Activated CD4-positive, alpha-beta T cell treated with anti-CD3 and anti-CD28 coated beads for 4 hours (primary cell): Measurements from ENCODE around the gene SAT2.
"Not testable (repeated sequence)": the region's sequence is repeated elsewhere in the genome, so short reads cannot be mapped to it uniquely, and the experiment has no call there.

Source experiments
- DNase-seq, 2 donors: peaks; one replicate each; pipeline ENCODE4 v3.0.0-alpha.2; 2020

Gene SAT2

DNA sequence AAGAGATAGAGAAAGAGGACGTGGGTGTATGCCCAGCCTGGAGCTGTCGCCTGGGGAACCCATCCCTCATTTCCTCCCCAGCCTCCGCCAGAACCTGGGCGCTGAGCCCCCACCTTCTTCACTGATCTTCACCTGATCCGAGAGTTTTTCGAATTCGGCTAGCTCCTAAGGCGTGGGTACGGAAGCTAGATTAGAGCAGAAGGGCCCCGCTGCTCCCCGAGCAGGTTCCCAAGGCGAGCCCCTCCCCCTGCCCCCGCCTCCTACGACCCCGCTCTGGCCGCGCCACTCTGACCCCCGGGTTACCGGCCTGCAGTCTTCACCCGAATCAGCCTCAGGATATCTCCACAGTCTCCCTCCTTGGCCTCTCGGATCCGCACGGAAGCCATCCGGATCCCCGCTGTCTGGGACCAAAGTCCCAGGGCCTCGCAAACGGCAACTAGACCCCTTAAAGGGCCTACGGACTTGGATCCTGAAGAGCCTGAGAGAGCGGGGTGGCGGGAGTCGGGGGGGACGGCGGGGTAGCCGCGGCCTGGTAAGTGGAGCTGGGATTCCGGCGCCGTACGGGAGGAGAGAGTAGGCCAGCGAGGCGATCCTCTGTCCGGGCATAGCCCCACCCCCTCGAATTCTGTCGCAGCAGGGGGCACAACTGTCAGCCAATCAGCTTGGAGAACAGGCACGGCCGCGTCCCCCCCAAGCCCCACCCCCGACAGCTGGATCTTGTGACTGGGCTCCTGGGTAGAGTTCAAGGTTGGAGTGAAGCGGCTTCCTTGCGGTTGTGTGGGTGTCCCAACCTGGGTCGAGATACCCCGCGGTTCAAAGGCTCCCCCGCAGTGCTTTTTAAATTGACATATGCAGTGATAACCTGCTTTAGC, at the start of gene SAT2:
Gene SAT2, minus strand, starts transcription at position 572 of the 872 bp plus-strand sequence. Its CDS starts 186 bp downstream, at position 386.
- DNase-seq: peak; percentile 86 to 87

DNA sequence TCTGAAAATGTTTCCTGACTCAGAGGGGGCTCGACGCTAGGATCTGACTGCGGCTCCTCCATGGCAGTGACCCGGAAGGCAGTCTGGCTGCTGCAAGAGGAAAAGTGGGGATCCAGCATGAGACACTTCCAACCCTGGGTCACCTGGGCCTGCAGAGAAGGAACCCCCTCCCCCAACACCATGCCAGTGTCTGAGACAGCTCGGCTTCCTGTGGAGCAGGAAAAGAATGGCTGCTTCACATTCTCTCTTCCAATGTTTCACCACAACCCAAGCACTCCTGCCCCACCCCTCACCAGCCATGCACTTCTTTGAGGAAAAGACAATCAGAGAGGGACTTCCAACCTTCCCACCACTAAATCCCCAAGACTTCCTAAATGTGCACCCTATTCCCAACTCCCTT, 48.9 kb upstream of the SAT2 start:
- DNase-seq: no peak

DNA sequence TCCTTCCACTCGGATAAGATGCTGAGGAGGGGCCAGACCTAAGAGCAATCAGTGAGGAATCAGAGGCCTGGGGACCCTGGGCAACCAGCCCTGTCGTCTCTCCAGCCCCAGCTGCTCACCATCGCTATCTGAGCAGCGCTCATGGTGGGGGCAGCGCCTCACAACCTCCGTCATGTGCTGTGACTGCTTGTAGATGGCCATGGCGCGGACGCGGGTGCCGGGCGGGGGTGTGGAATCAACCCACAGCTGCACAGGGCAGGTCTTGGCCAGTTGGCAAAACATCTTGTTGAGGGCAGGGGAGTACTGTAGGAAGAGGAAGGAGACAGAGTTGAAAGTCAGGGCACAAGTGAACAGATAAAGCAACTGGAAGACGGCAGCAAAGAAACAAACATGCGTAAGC, 47.3 kb upstream of the SAT2 start:
- DNase-seq: no peak

DNA sequence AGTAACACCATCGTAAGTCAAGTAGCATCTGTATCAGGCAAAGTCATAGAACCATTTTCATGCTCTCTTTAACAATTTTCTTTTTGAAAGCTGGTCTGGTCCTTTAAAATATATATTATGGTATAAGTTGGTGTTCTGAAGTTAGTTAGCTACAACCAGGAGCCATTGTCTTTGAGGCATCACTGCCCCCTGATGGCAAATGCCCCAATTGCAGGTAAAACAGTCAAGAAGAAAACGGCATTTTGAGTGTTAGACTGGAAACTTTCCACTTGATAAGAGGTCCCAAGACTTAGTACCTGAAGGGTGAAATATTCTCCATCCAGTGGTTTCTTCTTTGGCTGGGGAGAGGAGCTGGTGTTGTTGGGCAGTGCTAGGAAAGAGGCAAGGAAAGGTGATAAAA, 45.6 kb upstream of the SAT2 start:
- peak in 1 of 2 donors; percentile 43 for DNase-seq

DNA sequence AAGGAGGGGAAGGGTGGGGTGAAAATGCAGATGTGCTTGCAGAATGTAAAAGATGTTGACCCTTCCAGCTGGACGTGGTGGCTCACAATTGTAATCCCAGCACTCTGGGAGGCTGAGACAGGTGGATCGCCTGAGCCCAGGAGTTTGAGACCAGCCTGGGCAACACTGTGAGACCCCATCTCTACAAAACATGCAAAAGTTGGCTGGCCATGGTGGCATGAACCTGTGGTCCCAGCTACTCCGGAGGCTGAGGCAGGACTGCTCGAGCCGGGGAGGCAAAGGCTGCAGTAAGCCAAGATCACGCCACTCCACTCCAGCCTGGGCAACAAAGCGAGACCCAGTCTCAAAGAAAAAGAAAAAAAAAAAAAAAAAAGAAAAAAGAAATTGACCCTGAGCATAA, 40.9 kb upstream of the SAT2 start:
- no peak for DNase-seq

DNA sequence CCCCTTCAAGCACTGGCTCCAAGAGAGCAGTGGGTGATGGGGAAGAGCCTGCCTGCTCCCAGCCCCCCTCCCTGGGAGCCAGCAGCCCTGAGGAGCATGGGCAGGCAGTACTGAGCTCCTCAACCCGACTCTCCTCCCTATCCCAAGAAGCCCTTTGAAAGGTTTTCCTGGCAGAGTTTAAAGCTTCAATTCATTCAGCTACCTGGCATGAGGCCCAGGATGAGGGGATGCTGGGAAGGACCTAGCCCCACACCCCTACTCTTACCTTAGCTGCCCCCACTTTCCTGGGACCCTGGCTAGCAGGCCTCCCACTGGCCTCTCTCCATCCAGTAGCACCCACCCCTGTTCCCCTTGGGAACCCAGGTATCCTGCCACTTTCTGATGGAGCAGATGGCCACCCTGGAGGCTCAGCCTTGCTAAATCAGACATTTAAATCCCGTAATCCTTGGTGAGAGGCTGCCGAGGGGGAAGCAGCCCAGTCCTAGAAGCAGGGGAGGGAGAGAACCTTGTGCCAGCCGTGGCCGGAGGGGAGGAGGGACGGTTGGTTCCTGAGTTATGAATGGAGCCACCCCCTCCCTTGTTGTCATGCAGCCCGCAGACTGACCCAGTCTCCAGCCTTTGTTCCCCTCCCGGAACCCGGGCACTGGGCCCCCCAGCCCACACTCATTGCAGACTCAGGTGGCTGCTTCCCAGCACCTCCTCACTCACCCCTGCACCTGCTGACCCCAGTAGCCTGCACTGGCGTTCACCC, 40.2 kb upstream of the SAT2 start:
- DNase-seq: no peak

DNA sequence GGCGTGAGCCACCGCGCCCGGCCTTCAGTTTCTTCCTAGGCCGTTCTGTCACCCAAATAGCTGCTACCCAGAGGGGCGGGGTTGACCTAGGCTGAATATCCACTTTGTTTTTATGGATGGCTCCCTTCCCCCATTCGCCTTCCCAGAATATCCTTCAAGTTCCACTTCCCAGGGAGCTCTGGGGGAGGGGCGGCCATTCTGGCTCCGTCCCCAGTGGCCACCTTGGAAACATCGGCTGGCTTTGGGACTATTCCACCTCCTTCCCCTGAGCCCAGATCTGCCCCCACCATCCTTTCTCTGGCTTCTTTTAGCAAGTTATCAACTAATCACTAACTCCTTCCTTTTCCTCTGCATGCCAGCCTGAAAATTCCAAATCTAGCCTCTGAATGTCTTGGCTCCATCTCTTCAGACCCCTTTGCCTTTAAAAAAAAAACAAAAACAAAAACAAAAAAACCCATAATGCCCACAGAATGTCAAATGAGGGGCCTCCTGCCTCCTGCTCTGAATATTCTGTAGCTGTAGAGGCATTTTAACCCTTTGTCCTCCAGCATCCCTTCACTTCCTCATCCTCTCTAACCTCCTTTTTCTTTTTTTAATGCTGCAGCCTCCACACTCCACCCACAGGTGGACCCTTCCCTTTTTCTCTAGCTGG, 29.5 kb upstream of the SAT2 start:
- DNase-seq: no peak

DNA sequence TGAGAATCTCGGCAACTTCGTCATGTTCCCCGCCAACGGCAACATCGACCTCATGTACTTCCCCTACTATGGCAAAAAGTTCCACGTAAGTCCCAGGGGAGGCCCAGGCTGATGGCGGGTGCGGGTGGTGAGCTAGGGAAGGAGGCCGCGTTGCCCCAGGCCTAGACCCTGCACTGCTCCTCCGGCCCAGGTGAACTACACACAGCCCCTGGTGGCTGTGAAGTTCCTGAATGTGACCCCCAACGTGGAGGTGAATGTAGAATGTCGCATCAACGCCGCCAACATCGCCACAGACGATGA, 27.9 kb upstream of the SAT2 start:
- no peak for DNase-seq

DNA sequence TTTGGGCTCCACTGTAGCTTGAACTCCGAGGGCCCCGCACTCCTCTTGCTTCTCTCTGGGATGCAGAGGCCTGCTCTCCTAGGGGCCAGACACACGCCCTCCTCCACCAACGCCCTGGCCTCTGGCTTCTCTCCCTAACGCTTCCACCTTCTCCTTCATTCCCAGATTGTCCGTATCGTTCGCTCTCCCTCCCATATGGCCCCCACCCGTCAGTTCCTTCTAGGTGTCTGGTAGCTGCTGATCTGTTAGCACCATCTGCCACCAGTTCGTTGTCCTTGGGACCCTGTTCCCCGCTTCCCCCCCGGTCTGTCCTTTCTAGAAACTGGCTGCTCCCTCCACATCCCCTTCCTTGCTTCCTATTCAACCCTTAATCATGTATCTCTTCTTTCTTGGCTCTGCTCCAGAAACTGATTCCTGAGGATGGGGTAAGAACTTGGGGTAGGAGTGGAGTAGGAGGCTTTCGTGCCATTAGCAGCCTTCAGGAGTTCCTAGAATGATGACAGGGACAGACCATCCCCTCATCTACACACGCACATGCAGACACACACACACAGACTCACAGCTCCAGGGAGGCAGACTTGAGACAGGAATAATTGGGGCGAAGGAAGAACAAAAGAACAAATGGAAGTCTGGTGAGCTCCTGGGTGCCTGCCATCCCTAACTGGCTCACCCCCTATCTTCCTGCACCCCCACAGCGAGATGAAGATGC, 27.4 kb upstream of the SAT2 start:
- DNase-seq: no peak

DNA sequence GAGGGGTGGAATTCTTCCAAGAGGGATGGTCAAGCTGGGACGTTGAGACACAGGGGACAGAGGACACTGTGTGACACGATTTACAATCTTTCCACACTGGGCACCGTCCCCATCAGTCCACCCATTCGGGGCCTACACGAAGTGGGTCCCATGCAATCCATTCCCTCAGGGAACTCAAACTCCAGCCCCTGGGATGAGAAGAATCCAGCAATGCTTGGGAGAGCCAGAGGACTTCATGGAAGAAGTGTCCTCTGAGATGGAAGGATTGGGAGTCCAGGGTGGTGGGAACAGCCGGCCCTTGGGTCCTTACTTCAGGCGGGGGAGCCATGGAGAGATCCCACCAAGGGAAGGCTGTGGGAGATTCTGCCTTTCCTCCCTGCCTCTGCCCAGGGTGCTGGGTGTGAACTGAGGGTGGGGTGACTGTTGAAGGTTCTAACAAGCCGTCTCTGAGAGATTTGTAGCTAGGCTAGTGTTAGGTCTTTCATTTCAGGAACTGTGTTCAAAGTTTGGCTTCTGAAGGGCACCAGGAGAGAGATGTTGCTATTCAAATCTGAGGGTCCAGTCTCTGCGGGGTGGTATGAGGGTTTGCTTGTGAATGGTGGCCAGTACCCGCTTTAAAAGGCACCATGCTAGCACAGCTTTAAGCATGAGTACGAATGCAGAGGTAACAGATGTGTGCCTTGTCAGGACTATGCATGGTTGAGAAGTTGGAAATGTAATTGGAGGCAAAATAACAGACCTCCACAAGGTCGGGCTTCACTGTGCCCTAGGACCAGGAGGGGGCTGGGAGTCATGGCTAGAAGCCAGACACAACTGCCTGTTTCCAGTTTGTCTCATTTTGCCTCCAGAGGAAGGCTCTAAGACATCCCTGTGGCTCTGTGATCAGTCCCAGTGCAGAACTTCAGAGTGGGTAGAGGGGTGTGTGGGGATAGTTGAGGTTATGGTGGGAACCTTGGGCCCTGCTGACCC, 25.1 kb upstream of the SAT2 start:
- no peak for DNase-seq

DNA sequence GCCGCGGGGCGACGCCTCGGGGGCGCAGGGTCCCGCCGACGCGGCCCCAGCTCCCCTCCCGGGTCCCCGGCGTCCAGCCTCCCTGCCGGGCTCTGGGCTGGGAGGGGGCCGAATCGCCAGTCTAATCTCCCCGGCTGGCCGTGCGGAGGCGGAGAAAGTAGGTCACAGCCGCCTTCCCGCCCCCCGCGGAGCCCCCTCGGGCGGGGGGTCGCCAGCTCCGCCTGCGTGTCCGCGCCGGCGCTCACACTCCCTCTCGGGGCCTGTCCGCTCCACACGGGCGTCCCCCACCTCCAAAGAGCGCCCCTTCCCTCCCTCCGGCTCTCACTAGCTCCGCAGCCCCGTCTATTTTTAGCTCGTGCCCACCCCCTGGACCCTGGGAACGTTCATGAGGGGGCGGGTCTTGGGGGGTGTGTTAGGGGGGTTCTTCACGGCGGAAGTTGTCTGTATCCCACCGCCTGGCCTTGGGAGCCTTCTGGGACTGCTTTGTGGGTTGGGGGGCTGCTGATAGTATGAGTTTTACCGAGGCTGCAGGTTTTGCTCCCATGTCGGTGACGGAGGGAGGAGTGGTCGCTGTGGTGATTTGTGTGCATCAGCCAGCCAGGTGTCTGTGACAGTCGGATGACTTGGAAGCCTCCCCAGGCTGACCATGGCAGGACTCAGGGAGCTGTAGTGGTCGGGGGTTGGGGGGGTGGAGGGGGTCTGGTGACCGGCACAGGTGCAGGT, 24.2 kb upstream of the SAT2 start:
- no peak for DNase-seq

DNA sequence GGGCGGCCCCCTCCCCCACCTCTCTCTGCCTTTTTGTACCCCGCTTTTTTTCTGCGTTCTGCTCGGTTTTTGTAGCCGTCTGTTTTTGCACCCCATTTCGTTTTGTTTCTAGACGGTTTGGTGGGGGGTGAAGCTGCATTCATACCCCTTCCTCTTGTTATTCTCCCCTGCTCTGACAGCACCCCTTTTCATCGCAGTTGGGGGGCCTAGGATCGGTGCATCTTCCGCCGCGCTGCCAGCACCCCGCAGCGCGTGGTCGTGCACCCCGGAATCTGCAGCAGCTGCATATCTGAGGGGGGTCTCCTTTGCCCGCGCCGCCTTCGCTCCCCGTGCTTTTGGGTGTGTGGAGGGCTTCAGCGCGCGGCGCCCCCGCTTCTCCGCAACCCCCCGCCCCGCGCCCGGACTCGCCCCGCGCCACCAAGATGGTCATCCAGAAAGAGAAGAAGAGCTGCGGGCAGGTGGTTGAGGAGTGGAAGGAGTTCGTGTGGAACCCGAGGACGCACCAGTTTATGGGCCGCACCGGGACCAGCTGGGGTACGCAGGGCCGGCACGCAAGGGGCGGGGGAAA, 23.6 kb upstream of the SAT2 start:
- DNase-seq: no peak

DNA sequence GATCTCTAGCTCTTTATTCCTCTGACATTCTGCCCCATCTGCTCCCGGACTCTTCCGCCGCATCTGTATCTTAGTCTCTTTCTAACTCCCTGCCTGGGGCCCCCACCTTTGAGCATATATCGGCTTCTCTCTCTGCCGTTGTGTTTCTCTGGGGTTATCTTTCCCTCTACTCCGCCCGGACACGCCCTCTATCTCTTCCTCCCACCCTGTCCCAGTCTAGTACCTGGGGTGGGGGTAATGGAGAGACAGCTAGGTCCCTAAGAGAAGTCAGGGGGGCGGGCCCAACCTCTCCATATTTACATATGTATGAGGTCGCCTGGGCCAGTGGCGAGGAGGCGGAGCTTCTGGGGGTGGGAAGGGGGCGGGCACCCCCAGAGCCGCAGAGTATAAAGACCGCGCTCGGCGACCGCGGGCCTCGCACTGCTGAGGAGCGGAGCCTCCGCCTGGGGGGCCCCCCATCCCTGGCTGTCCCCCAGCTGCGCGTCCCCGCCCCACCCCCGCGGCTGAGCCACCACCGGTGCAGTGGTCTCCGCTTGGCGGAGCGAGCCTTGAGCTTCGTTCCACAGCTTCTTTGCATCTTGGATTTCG, 23.0 kb upstream of the SAT2 start, which contains the start of gene ATP1B2:
Gene ATP1B2, plus strand, starts transcription at position 418 of the 588 bp plus-strand sequence. CDS start 593 bp downstream, outside the sequence.
- peak; percentile 73 to 79 for DNase-seq

DNA sequence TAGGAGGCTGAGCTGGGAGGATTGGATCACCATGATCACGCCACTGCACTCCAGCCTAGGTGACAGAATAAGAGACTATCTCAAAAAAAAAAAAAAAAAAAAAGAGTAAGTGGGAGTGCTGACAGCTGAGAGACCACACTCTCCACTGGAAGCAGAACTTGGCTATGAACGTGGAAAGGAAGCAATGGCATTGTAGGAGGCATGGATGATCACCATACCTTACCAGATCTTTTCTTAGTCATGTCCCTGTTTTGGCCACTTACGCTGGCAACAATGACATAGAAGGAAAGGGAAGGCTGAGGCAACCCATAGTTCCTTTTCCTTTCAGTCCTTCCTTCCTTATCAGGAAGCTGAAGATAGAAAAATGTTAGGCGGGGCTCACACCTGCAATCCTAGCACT, 19.4 kb upstream of the SAT2 start:
- no peak for DNase-seq

DNA sequence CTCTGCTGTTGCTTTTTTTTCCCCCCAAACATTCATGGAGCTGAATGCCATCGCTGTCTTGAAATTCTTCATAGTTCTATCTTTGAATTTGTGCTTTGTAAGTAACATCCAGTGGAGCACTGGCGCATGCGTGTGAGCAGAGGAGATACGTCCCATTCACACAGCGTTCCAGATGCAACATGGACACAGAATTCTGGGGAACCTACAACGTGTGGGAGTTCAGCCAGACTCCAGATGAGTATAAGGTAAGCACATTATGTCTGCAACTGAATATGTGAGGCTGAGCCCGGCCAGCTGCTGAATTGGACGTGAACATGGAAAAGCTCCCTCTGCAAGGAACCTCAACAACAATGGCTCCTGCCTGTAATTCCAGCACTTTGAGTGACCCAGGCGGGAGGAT, 18.8 kb upstream of the SAT2 start:
- no peak for DNase-seq

DNA sequence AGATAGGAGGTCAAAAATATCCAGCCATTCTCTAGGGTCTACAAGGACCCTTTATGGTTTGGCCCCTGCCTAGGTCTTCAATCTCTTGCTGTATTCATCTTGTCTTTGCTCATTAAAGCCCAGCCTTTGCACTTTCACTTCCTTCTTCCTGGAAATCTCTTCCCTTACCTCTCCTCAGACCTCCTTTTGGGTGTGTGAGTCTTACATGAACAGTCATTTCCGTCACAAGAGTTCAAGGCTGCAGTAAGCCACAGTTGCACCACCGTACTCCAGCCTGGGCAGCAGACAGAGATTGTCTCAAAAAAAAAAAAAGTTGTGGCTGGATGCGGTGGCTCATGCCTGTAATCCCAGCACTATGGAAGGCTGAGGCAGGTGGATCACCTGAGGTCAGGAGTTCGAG, 17.2 kb upstream of the SAT2 start:
- no peak for DNase-seq

DNA sequence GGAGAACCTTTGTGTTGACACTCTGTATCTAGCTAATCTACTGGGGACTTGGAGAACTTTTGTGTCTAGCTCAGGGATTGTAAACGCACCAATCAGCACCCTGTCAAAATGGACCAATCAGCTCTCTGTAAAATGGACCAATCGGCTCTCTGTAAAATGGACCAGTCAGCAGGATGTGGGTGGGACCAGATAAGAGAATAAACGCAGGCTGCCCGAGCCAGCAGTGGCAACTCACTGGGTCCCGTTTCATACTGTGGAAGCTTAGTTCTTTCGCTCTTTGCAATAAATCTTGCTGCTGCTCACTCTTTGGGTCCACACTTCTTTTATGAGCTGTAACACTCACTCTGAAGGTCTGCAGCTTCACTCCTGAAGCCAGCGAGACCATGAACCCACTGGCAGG, 14.0 kb upstream of the SAT2 start:
- DNase-seq: not testable (repeated sequence)

DNA sequence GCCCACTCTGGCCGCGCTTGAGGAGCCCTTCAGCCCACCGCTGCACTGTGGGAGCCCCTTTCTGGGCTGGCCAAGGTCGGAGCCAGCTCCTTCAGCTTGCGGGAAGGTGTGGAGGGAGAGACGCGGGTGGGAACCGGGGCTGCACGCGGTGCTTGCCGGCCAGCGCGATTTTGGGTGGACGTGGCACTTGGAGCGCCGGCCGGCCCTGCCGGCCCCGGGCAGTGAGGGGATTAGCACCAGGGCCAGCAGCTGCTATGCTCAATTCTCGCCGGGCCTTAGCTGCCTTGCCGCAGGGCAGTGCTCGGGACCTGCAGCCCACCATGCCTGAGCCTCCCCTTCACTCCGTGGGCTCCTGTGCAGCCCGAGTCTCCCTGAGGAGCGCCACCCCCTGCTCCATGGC, 13.2 kb upstream of the SAT2 start:
- DNase-seq: no peak

DNA sequence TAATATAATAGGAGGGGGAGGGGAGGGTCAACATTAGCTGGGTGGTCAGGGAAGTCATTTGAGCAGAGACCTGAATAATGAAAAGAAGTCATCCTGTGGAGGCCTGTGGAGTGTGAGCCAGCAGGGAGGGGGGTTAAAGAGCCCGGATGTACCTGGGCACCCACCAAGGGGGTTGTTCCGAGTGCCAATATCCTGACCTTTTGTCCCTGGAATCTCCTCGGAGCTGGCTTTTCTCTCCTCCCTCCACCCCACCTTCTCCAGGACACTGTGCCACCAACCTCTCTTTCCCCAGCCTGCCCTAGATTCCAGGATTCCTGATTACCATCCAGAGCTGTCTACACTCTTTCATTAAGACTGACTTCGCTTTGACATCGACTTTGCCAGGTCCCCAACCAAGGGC, 8.5 kb upstream of the SAT2 start:
- DNase-seq: no peak

DNA sequence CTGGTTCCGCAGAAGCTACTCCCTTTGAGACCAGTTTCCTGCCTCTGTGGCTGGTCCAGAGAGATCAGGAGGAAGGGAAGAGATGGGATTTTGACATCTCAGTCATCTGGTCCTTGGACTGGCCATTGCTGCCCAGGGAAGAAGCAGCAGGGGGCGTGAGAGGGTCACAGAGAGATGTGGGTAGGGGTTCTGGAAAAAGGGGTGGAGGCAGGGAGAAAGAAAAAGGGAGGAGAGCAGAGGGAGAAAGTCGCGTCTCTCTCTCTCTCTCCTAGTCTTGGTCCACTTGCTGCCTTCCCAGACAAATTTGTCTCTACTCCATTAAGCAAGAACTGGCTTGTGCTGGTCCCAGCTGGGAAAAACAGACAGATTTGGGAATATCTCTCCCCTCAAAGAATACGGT, 6.8 kb upstream of the SAT2 start:
- no peak for DNase-seq
